H9 (cell line): ENCODE data around the gene HDAC7. TPM values are rescaled to one million over a fixed set of nuclear protein-coding genes. Genes with fewer than 3 reads are reported as not detected.

Source experiments
- DNase-seq: peaks from one replicate; pipeline ENCODE4 v3.0.0-alpha.2; 2017
- H2AFZ ChIP-seq: one replicate; pipeline ENCODE4 v1.6.1; 2013; ENCODE audit warnings: mild to moderate bottlenecking, low read length, control low read depth, moderate library complexity
- H2AK5ac ChIP-seq: 2 replicates; pipeline ENCODE4 v1.6.1; 2013; ENCODE audit warnings: low read length, control low read depth, mixed read lengths; ENCODE audit not compliant: insufficient read length
- H2BK120ac ChIP-seq: one replicate; pipeline ENCODE4 v1.6.1; 2013; ENCODE audit warnings: low read depth, mild to moderate bottlenecking, low read length, control low read depth, inconsistent platforms; ENCODE audit not compliant: poor library complexity, severe bottlenecking
- H2BK12ac ChIP-seq: 2 replicates; pipeline ENCODE4 v1.6.1; 2013; ENCODE audit warnings: low read length, control low read depth, mixed read lengths, low read depth; ENCODE audit not compliant: insufficient read length
- H2BK15ac ChIP-seq: 2 replicates; pipeline ENCODE4 v1.6.1; 2013; ENCODE audit warnings: low read depth, low read length, control low read depth
- H2BK20ac ChIP-seq: one replicate; pipeline ENCODE4 v1.6.1; 2013; ENCODE audit warnings: low read depth, mild to moderate bottlenecking, low read length, control low read depth, inconsistent platforms; ENCODE audit not compliant: poor library complexity, severe bottlenecking
- H2BK5ac ChIP-seq: 2 replicates; pipeline ENCODE4 v1.6.1; 2013; ENCODE audit warnings: low read length, control low read depth, mixed read lengths; ENCODE audit not compliant: insufficient read length
- H3K14ac ChIP-seq: 2 replicates; pipeline ENCODE4 v1.6.1; 2013; ENCODE audit warnings: low read length, control low read depth; ENCODE audit not compliant: insufficient read depth
- H3K18ac ChIP-seq: 2 replicates; pipeline ENCODE4 v1.6.1; 2013; ENCODE audit warnings: low read depth, mild to moderate bottlenecking, mixed read lengths, low read length, control low read depth; ENCODE audit not compliant: insufficient read length
- H3K23ac ChIP-seq: 2 replicates; pipeline ENCODE4 v1.6.1; 2013; ENCODE audit warnings: low read length, control low read depth, mixed read lengths, low read depth; ENCODE audit not compliant: insufficient read length
- H3K23me2 ChIP-seq: 2 replicates; pipeline ENCODE4 v1.6.1; 2013; ENCODE audit warnings: low read depth, mild to moderate bottlenecking, mixed read lengths, low read length, control low read depth; ENCODE audit not compliant: insufficient read length, poor library complexity, severe bottlenecking
- H3K27ac ChIP-seq: 2 replicates; pipeline ENCODE4 v1.5.1; 2013; ENCODE audit warnings: low read length, control low read depth, mixed read lengths, low read depth; ENCODE audit not compliant: insufficient read length
- H3K27me3 ChIP-seq: 2 replicates; pipeline ENCODE4 v1.6.1; 2013; ENCODE audit warnings: low read length, control low read depth, inconsistent platforms; ENCODE audit not compliant: insufficient read depth
- H3K4ac ChIP-seq: 2 replicates; pipeline ENCODE4 v1.6.1; 2013; ENCODE audit warnings: low read depth, mild to moderate bottlenecking, control low read depth, inconsistent platforms, low read length, moderate library complexity
- H3K4me1 ChIP-seq: 2 replicates; pipeline ENCODE4 v1.6.1; 2013; ENCODE audit warnings: low read length, control low read depth, inconsistent platforms; ENCODE audit not compliant: insufficient read depth
- H3K4me2 ChIP-seq: 2 replicates; pipeline ENCODE4 v1.6.1; 2013; ENCODE audit warnings: low read length, control low read depth, mixed read lengths; ENCODE audit not compliant: insufficient read length, insufficient read depth
- H3K56ac ChIP-seq: 2 replicates; pipeline ENCODE4 v1.6.1; 2013; ENCODE audit warnings: low read depth, mild to moderate bottlenecking, mixed read lengths, low read length, control low read depth; ENCODE audit not compliant: insufficient read length
- H3K79me1 ChIP-seq: 2 replicates; pipeline ENCODE4 v1.6.1; 2013; ENCODE audit warnings: low read depth, mild to moderate bottlenecking, moderate library complexity, low read length, control low read depth, inconsistent platforms; ENCODE audit not compliant: insufficient read depth, poor library complexity, severe bottlenecking
- H3K79me2 ChIP-seq: 2 replicates; pipeline ENCODE4 v1.6.1; 2013; ENCODE audit warnings: low read length, control low read depth, inconsistent platforms; ENCODE audit not compliant: insufficient read depth
- H3K9ac ChIP-seq: 2 replicates; pipeline ENCODE4 v1.6.1; 2013; ENCODE audit warnings: low read length, control low read depth, mixed read lengths; ENCODE audit not compliant: insufficient read length; ENCODE audit errors: extremely low read depth
- H3K9me3 ChIP-seq: one replicate; pipeline ENCODE4 v1.6.1; 2013; ENCODE audit warnings: low read depth, low read length, inconsistent platforms; ENCODE audit not compliant: control insufficient read depth
- H3T11ph ChIP-seq: one replicate; pipeline ENCODE4 v1.6.1; 2013; ENCODE audit warnings: mild to moderate bottlenecking, low read length, control low read depth, inconsistent platforms
- H4K20me1 ChIP-seq: one replicate; pipeline ENCODE4 v1.6.1; 2013; ENCODE audit not compliant: control insufficient read depth, insufficient read length, insufficient read depth
- H4K5ac ChIP-seq: 2 replicates; pipeline ENCODE4 v1.6.1; 2013; ENCODE audit warnings: low read depth, mild to moderate bottlenecking, mixed read lengths, low read length, control low read depth; ENCODE audit not compliant: insufficient read length
- H4K8ac ChIP-seq: replicated peaks from 2 replicates; pipeline ENCODE4 v1.6.1; 2013; ENCODE audit warnings: low read length, control low read depth, mixed read lengths, low read depth; ENCODE audit not compliant: insufficient read length
- H4K91ac ChIP-seq: 2 replicates; pipeline ENCODE4 v1.6.1; 2013; ENCODE audit warnings: low read depth, mild to moderate bottlenecking, moderate library complexity, mixed read lengths, low read length, control low read depth; ENCODE audit not compliant: insufficient read length
- H3K27ac Mint-ChIP-seq, 3 experiments: 2 replicates in 2 of 3; 3 replicates in 1 of 3; pipeline ENCODE4 v1.8.0; 2020 to 2021; ENCODE audit warnings: mixed read lengths in 3 of 3, mild to moderate bottlenecking in 1 of 3, moderate library complexity in 1 of 3
- H3K27me3 Mint-ChIP-seq: 2 replicates; pipeline ENCODE4 v1.8.0; 2021; ENCODE audit warnings: low read depth, mild to moderate bottlenecking, moderate library complexity, mixed read lengths
- H3K36me3 Mint-ChIP-seq, 3 experiments: 2 replicates in 2 of 3; 3 replicates in 1 of 3; pipeline ENCODE4 v1.8.0; 2020 to 2021; ENCODE audit warnings: low read depth in 3 of 3, mixed read lengths in 3 of 3; ENCODE audit not compliant: insufficient read depth in 1 of 3
- H3K4me1 Mint-ChIP-seq, 2 experiments: 2 replicates each; pipeline ENCODE4 v1.8.0; 2020; ENCODE audit warnings: mixed read lengths in 2 of 2
- H3K4me3 Mint-ChIP-seq, 2 experiments: 2 replicates in 1 of 2; 3 replicates in 1 of 2; pipeline ENCODE4 v1.8.0; 2020 to 2021; ENCODE audit warnings: mild to moderate bottlenecking in 2 of 2, mixed read lengths in 2 of 2, moderate library complexity in 1 of 2
- H3K9me3 Mint-ChIP-seq, 2 experiments: 2 replicates in 1 of 2; 3 replicates in 1 of 2; pipeline ENCODE4 v1.8.0; 2020; ENCODE audit warnings: mild to moderate bottlenecking in 2 of 2, mixed read lengths in 2 of 2, moderate library complexity in 1 of 2
- CTCF ChIP-seq: fragments of 200-600 bp; sonication (generic); conservative IDR thresholded peaks from 3 replicates; pipeline ENCODE4 v1.8.0; 2021; ENCODE audit warnings: antibody characterized with exemption, mild to moderate bottlenecking
- WGBS: extraction: QIAGEN DNeasy Blood & Tissue Kit; methylation state at CpG from one replicate; pipeline ENCODE4 v1.1.7; 2013; ENCODE audit warnings: missing lambda C conversion rate, low lambda C conversion rate, mixed read lengths; ENCODE audit not compliant: insufficient read length; ENCODE audit errors: extremely low coverage; 5-methylcytosine and 5-hydroxymethylcytosine counted together
- total RNA-seq: library from RNA; stranded (reverse); gene quantifications from 2 replicates; pipeline ENCODE4 v1.2.1, GENCODE V29; 2021

HDAC7 gene
- total RNA-seq, 1 experiment from 2014 or later, result 72.1 TPM

- WGBS, result no CpG with 5 or more reads among the region's 21 CpGs
- Histone ChIP-seq H4K5ac (no peak overlapping the region), H2BK15ac (no peak overlapping the region), H2BK120ac (no peak overlapping the region), H2AK5ac (no peak overlapping the region), H3K9ac (no peak overlapping the region), H3K27me3 (no peaks in the 10 kb centered on the region), H3K4me2 (no peak overlapping the region), H3K9me3 (no peaks in the 10 kb centered on the region), H2BK12ac (no peak overlapping the region), H4K91ac (no peak overlapping the region), H3K56ac (no peak overlapping the region), H2AFZ (no peak overlapping the region), H3K18ac (no peak overlapping the region), H4K20me1 (no peaks in the 10 kb centered on the region), H2BK5ac (no peak overlapping the region), H2BK20ac (no peak overlapping the region), H3K79me1 (no peaks in the 10 kb centered on the region), H3K23me2 (no peaks in the 10 kb centered on the region), H3K23ac (no peak overlapping the region), H3K4ac (no peak overlapping the region), H3K27ac (no peak overlapping the region), H3T11ph (no peak overlapping the region), H3K4me1 (no peaks in the 10 kb centered on the region; the same call in 1 of the 2 replicates), H3K14ac (0 out of 2 replicates have a peak overlapping the region, but pooled peaks have one; percentile 17), H3K79me2 (no peaks in the 10 kb centered on the region), H4K8ac (no peak overlapping the region)
- peaks cover 7% of the 10 kb centered on the region for H3K27me3 Mint-ChIP-seq
- H3K36me3 Mint-ChIP-seq, result no peaks in the 10 kb centered on the region; a peak in 1 of 7 replicates
- no peak for TF ChIP-seq CTCF
- no peak overlapping the region for H3K4me3 Mint-ChIP-seq
- DNase-seq, result no peak
- no peaks in the 10 kb centered on the region for H3K9me3 Mint-ChIP-seq
- H3K27ac Mint-ChIP-seq, result no peak overlapping the region; a peak in 1 of 7 replicates
- peaks cover 26 to 43% of the 10 kb centered on the region in 2 experiments for H3K4me1 Mint-ChIP-seq
These were observed 78.9 kb downstream of the HDAC7 start for GRCh38 chr12:47740606-47741339.
